ENCODE results near the gene PKHD1. TPM values are rescaled to one million over a fixed set of nuclear protein-coding genes. Genes with fewer than 3 reads are reported as not detected.

PKHD1 gene
- total RNA-seq, 2 donors from 2014 or later, result 0.20 TPM

DNA sequence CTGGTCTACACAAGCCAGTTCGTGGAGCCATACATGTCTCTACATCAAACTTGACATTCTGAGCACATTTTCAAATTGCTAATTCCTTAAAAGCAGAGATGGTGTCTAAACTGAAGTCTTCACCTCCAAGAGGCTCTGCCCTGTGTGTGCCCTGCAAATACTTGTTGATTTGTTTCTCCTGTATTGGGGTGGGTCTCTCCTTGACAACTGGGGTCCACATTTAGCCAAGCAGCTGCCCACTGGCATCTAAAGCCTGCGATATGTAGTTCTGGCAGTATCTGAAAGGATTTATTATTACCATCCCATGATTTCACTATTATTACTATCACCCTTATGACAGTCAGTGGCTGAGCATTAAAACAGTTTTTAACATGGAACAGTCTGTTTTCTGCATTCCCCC, 45.9 kb upstream of the PKHD1 start:
- Mint-ChIP-seq H3K4me3 (no peak overlapping the region), H3K9me3 (no peaks in the 10 kb centered on the region), H3K4me1 (peaks cover 18% of the 10 kb centered on the region), H3K36me3 (ENCODE audit: low read depth) (no peaks in the 10 kb centered on the region), H3K27ac (no peak overlapping the region), H3K27me3 (ENCODE audit: insufficient read depth) (no peaks in the 10 kb centered on the region)
- DNase-seq, result no peak
- H3K4me3 ChIP-seq (ENCODE audit: low read length), result no peak overlapping the region
- H3K9me3 ChIP-seq (ENCODE audit: control insufficient read depth, low read length), result no peaks in the 10 kb centered on the region
- TF ChIP-seq, protein P1, sequence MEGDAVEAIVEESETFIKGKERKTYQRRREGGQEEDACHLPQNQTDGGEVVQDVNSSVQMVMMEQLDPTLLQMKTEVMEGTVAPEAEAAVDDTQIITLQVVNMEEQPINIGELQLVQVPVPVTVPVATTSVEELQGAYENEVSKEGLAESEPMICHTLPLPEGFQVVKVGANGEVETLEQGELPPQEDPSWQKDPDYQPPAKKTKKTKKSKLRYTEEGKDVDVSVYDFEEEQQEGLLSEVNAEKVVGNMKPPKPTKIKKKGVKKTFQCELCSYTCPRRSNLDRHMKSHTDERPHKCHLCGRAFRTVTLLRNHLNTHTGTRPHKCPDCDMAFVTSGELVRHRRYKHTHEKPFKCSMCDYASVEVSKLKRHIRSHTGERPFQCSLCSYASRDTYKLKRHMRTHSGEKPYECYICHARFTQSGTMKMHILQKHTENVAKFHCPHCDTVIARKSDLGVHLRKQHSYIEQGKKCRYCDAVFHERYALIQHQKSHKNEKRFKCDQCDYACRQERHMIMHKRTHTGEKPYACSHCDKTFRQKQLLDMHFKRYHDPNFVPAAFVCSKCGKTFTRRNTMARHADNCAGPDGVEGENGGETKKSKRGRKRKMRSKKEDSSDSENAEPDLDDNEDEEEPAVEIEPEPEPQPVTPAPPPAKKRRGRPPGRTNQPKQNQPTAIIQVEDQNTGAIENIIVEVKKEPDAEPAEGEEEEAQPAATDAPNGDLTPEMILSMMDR (conservative IDR thresholded peaks at IDR 0.05), result no peak
- WGBS, 2 experiments (ENCODE audit: insufficient coverage in 1 of 2, insufficient read length in 1 of 2), result 91% methylated on average over 1 to 2 of the region's 2 CpGs
- no peaks in the 10 kb centered on the region for H3K36me3 ChIP-seq (ENCODE audit: control insufficient read depth, insufficient read depth, low read length)
- H3K27me3 ChIP-seq (ENCODE audit: control insufficient read depth, insufficient read depth, low read length, poor library complexity, severe bottlenecking), result no peaks in the 10 kb centered on the region
- H3K4me1 ChIP-seq (ENCODE audit: control insufficient read depth, insufficient read depth, low read length), result no peaks in the 10 kb centered on the region
- H3K27ac ChIP-seq (ENCODE audit: low read depth, low read length), result no peak overlapping the region
- H3K9ac ChIP-seq (ENCODE audit: extremely low read depth, low read length, poor library complexity, severe bottlenecking), result no peak overlapping the region

DNA sequence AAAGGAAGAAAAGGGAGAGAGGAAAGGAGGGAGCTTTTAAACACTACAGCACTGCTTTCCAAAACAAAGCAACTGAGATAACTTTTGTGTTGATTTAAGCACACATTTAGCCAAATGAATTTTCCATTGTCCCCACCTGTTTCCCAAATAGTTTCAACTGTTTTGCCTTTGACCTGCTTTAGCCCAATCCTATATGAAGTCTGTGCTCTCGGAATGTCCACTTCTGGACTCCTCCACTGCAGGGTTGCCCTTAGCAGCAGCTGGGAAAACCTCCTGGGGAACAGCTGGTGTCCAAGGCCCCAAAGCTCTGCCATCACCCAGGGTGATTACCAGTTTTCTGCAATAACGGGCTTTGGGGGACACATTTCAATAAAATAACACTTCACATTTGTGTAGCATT, 44.9 kb upstream of the PKHD1 start:
- no peaks in the 10 kb centered on the region for H3K9me3 Mint-ChIP-seq
- TF ChIP-seq, protein P1 (conservative IDR thresholded peaks at IDR 0.05), result no peak
- H3K4me3 Mint-ChIP-seq, result no peak overlapping the region
- Histone ChIP-seq H3K36me3 (ENCODE audit: control insufficient read depth, insufficient read depth, low read length) (no peaks in the 10 kb centered on the region), H3K4me3 (ENCODE audit: low read length) (no peak overlapping the region), H3K9ac (ENCODE audit: extremely low read depth, low read length, poor library complexity, severe bottlenecking) (no peak overlapping the region), H3K9me3 (ENCODE audit: control insufficient read depth, low read length) (peaks cover 7% of the 10 kb centered on the region), H3K27me3 (ENCODE audit: control insufficient read depth, insufficient read depth, low read length, poor library complexity, severe bottlenecking) (no peaks in the 10 kb centered on the region), H3K4me1 (ENCODE audit: control insufficient read depth, insufficient read depth, low read length) (no peaks in the 10 kb centered on the region), H3K27ac (ENCODE audit: low read depth, low read length) (no peak overlapping the region)
- WGBS, 2 experiments (ENCODE audit: insufficient coverage in 1 of 2, insufficient read length in 1 of 2), result 89 to 92% methylated on average over 2 of the region's 2 CpGs
- H3K4me1 Mint-ChIP-seq, result peaks cover 14% of the 10 kb centered on the region
- no peak overlapping the region for H3K27ac Mint-ChIP-seq
- H3K36me3 Mint-ChIP-seq (ENCODE audit: low read depth), result no peaks in the 10 kb centered on the region
- no peaks in the 10 kb centered on the region for H3K27me3 Mint-ChIP-seq (ENCODE audit: insufficient read depth)
- DNase-seq, result no peak

DNA sequence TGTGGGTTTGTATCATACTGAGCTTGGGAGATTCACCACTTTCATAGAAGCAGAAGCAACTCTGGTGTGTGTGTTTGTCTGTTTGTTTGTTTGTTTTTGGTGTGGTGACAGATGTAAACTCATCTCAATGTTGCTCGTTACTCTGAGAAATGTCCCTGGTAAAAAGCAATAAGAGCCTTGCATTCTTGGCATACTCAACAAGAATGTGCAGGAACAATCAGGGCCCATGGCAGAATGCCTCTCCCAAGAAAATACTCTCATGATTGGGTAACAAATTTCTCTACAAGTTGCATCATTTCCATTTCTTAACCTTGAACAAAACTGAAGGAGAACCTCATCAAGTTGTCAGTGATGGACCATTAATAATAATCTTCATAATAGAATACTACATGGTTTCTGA, 43.0 kb upstream of the PKHD1 start:
- H3K27ac Mint-ChIP-seq, result no peak overlapping the region
- H3K27ac ChIP-seq (ENCODE audit: low read depth, low read length), result no peak overlapping the region
- no peak overlapping the region for H3K9ac ChIP-seq (ENCODE audit: extremely low read depth, low read length, poor library complexity, severe bottlenecking)
- H3K4me3 ChIP-seq (ENCODE audit: low read length), result no peak overlapping the region
- H3K4me1 ChIP-seq (ENCODE audit: control insufficient read depth, insufficient read depth, low read length), result no peaks in the 10 kb centered on the region
- H3K27me3 ChIP-seq (ENCODE audit: control insufficient read depth, insufficient read depth, low read length, poor library complexity, severe bottlenecking), result no peaks in the 10 kb centered on the region
- 57 to 86% methylated on average over 1 of the region's 1 CpG for WGBS, 2 experiments (ENCODE audit: insufficient coverage in 1 of 2, insufficient read length in 1 of 2)
- no peaks in the 10 kb centered on the region for H3K27me3 Mint-ChIP-seq (ENCODE audit: insufficient read depth)
- TF ChIP-seq, protein P1 (conservative IDR thresholded peaks at IDR 0.05), result no peak
- peaks cover 7% of the 10 kb centered on the region for H3K9me3 ChIP-seq (ENCODE audit: control insufficient read depth, low read length)
- H3K4me1 Mint-ChIP-seq, result peaks cover under 1% of the 10 kb centered on the region
- H3K4me3 Mint-ChIP-seq, result no peak overlapping the region
- no peaks in the 10 kb centered on the region for H3K36me3 ChIP-seq (ENCODE audit: control insufficient read depth, insufficient read depth, low read length)
- no peaks in the 10 kb centered on the region for H3K9me3 Mint-ChIP-seq
- no peaks in the 10 kb centered on the region for H3K36me3 Mint-ChIP-seq (ENCODE audit: low read depth)
- no peak for DNase-seq
